Naive thymus-derived CD8-positive, alpha-beta T cell (primary cell): ENCODE results near the gene FBXO46. TPM values are rescaled to one million over a fixed set of nuclear protein-coding genes. Genes with fewer than 3 reads are reported as not detected.

ENCODE experiments used
- ATAC-seq, 2 donors: fragments of 150-1000 bp; cut with Tn5 transposase in 1 of 2; sonication (Bioruptor Pico), chemical (Tn5 transposase) in 1 of 2; 1 replicate in 1 of 2; 2 replicates in 1 of 2; pipeline ENCODE4 v1.10.0; 2021; ENCODE audit warnings: mild to moderate bottlenecking in 2 of 2, moderate library complexity in 2 of 2
- POLR2A ChIA-PET: fragments of 350-600 bp; sonication (Branson Sonifier 250); formaldehyde crosslinking; loops from one replicate; lab custom pipeline; 2021; ENCODE audit warnings: antibody characterized with exemption; lab: Charles Lee
- DNase-seq, 10 donors: peaks; one replicate each; pipeline versions ENCODE4 v3.0.0 to v3.0.0-alpha.2; 2020 to 2022
- H3K27ac Mint-ChIP-seq, 10 donors: one replicate each; pipeline ENCODE4 v1.8.0; 2020 to 2022; ENCODE audit warnings: mild to moderate bottlenecking in 10 of 10, mixed read lengths in 10 of 10, moderate library complexity in 4 of 10, inconsistent platforms in 1 of 10
- H3K27me3 Mint-ChIP-seq, 5 donors: one replicate each; pipeline ENCODE4 v1.8.0; 2021 to 2022; ENCODE audit warnings: mixed read lengths in 5 of 5
- H3K36me3 Mint-ChIP-seq, 3 donors: one replicate each; pipeline ENCODE4 v1.8.0; 2020 to 2022; ENCODE audit warnings: mixed read lengths in 3 of 3, mild to moderate bottlenecking in 2 of 3, inconsistent platforms in 1 of 3
- H3K4me1 Mint-ChIP-seq, 4 donors: one replicate each; pipeline ENCODE4 v1.8.0; 2021 to 2022; ENCODE audit warnings: mixed read lengths in 4 of 4
- H3K4me3 Mint-ChIP-seq, 10 donors: one replicate each; pipeline ENCODE4 v1.8.0; 2020 to 2022; ENCODE audit warnings: mild to moderate bottlenecking in 10 of 10, mixed read lengths in 10 of 10, moderate library complexity in 6 of 10, inconsistent platforms in 1 of 10
- H3K9me3 Mint-ChIP-seq, 9 donors: one replicate each; pipeline ENCODE4 v1.8.0; 2020 to 2022; ENCODE audit warnings: mixed read lengths in 9 of 9, mild to moderate bottlenecking in 3 of 9, inconsistent platforms in 1 of 9, moderate library complexity in 1 of 9
- polyA plus RNA-seq, 3 donors: library from polyadenylated mRNA; unstranded; fragments of 300-500 nt; fragmentation: Illumina TruSeq; gene quantifications; one replicate each; pipeline ENCODE4 v1.2.3, GENCODE V29; 2021
- total RNA-seq, 8 experiments: library from RNA in 2 of 8; stranded (reverse) in 2 of 8; gene quantifications; one replicate each; pipeline ENCODE4 v1.2.3 and lab custom pipeline; 2021 to 2026

FBXO46 gene, protein sequence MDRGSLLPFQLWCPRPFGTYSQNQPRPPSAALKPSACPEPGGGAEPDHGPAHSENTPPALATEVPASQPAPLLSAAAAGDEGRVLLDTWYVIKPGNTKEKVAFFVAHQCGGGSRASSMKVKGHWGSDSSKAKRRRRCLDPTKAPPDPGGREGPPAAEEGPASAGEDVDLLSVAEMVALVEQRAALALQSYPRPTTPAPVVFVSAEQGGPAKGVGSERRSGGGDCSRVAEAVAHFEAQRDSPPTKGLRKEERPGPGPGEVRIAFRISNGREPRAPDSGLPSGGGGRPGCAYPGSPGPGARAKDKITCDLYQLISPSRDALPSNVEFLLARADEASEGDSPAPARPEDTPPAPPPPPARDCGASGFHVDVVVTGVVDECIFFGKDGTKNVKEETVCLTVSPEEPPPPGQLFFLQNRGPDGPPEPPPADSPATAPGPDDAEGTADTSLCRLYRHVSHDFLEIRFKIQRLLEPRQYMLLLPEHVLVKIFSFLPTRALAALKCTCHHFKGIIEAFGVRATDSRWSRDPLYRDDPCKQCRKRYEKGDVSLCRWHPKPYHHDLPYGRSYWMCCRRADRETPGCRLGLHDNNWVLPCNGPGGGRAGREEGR
- total RNA-seq (10 to 100 TPM; 35.3 to 42.3 TPM), polyA plus RNA-seq (10 to 100 TPM; 12.4 to 15.2 (median 12.5) TPM), total RNA-seq (lab: John Stamatoyannopoulos, UW) (17.7 to 31.2 (median 23.1) reads per million in 6 experiments)

DNA sequence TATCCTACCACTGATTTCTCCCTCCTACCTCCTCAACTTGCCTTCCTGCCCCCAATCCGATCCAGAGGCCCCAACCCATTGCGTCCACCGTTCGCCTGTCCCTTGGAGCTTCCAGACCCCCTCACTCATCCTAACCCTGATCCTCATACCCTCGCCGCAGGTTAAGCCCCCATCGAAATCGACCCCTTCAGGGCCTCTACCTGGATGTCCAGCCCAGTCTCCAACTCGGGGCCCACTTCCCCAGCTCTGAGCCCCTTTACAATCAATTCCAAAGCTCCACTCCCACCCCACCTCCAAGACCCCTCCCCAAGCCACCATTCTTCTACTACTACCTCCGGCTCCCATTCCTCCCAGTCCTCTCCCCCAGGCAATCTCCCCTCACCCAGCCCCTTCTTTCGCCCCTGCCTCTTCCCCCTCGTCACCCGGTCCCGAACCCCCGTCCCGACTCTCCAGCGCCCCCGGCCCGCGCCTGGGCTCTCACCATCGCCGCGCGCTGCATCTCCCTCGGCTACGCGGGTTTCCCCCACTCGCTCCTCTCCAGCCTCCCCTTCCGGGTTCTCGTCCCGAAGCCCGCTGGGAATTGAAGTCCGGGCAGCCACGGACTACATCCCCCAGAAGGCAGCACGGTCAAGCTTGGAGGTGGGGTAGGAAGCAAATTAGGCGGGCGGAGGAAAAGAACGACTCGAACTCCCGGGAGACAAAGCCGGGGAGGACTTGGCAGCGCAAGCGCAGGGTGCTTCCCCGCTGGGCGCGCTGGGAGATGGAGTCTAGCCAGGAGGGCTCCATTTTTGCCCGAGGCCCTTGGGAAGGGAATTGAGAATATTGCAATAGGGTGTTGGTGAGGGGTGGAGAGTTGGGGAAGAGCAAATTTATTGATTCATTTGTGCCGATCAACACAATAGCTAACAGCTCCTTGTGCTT, at the start of gene FBXO46:
FBXO46 (minus strand) TSS at position 529 of the 921 bp plus-strand sequence. CDS start 17,401 bp downstream, outside the sequence.
- Mint-ChIP-seq H3K27ac (peak within 1 kb of the TSS; percentile 84 to 96 (median 94)), H3K36me3 (peaks cover 0 to 13% (median 0%) of the 10 kb centered on the region in 3 donors), H3K27me3 (no peaks in the 10 kb centered on the region), H3K4me1 (peaks cover 20 to 46% (median 37%) of the 10 kb centered on the region in 4 donors), H3K4me3 (peak within 1 kb of the TSS; percentile 90 to 99 (median 94)), H3K9me3 (no peaks in the 10 kb centered on the region)
- DNase-seq (peak; percentile 74 to 95 (median 90)), ATAC-seq (peak; percentile 99 to 100)
- POLR2A ChIA-PET = interaction anchor here (0.5 to 3.0 kb wide), 15 partner anchors 10 to 870 kb away, joined by 3 to 51 read pairs (median 4); partner anchors contain the start of genes DMWD, QPCTL, SIX5 and SNRPD2

DNA sequence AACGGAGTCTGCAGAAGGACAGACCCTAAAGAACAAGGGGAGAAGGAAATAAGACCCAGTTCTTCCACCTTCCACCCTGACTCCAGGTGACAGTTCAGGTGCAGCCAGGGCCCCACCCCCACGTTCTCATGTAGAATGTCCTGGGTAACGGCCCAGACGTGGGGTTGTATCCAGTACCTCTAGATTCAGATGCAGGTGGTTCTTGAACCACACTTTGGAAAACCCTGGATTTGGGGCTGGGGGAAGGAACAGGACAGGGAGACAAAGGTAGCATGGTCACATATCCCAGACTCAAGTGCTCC, 49.4 kb upstream of the FBXO46 start:
- ATAC-seq (peak in 1 of 2 donors; percentile 8), DNase-seq (no peak)
- no peak overlapping the region for H3K27ac Mint-ChIP-seq
- peaks cover 0 to 39% (median 7%) of the 10 kb centered on the region in 3 donors for H3K36me3 Mint-ChIP-seq
- H3K27me3 Mint-ChIP-seq = peaks cover 11 to 64% (median 41%) of the 10 kb centered on the region in 5 donors
- H3K4me3 Mint-ChIP-seq = peak overlapping the region in 2 of 10 donors; percentile 85 to 95
- peaks cover 11 to 27% (median 20%) of the 10 kb centered on the region in 4 donors for H3K4me1 Mint-ChIP-seq
- POLR2A ChIA-PET = interaction anchor here (1.8 kb wide), 1 partner anchor 11 kb away, joined by 7 read pairs; no protein-coding TSS in a partner anchor
- H3K9me3 Mint-ChIP-seq = no peaks in the 10 kb centered on the region

DNA sequence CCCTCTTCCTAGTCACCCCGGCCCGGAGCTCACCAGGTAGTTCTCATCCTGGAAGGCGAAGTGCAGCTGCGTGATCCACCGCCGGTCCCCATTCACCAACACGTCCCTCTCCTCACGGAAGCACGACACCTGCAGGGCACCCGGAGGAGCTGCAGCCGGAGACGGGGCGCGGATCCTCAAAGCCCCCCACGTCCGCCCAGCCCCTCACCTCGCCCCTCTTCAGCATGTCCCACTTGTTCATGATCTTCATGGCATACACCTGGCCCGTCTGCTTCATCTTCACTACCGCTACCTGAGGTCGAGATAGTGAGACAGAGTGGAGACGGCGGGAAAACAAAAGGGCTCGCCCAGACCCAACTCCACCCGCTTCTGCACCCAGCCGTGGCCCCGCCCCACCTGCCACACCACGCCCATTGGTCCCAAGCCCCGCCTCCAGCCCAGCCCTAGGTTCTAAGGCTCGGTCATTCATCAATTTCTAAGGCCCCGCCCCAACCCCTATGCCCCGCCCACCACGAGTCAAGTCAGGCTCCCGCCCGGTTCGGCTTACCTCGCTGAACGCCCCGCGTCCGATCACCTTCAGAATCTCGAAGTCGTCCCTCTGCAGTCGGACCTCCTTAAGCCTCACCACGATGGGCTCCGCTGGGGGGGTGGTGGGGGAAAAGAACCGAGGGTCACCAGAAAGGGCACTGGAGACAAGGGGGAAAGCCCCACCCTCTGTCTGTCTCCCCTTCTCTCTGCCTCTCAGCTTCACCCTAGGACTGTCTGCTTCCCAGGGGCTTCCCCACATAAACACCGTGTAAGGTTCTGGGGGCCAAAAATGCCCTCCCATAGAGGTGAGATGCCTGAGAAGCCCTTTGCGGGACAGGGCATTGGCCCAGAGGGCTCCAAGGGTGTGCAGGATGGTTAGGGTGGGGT, 48.8 kb upstream of the FBXO46 start:
- H3K4me1 Mint-ChIP-seq = peaks cover 11 to 27% (median 20%) of the 10 kb centered on the region in 4 donors
- peaks cover 0 to 41% (median 7%) of the 10 kb centered on the region in 3 donors for H3K36me3 Mint-ChIP-seq
- POLR2A ChIA-PET = interaction anchor here (1.1 to 1.8 kb wide), 2 partner anchors 10 to 12 kb away, joined by 7 to 13 read pairs; partner anchors contain the start of gene SIX5
- H3K27me3 Mint-ChIP-seq = peaks cover 11 to 62% (median 41%) of the 10 kb centered on the region in 5 donors
- H3K27ac Mint-ChIP-seq = peak overlapping the region in 4 of 10 donors; percentile 0 to 60 (median 22)
- DNase-seq = peak; percentile 49 to 81 (median 62)
- peak; percentile 77 to 88 for ATAC-seq
- H3K4me3 Mint-ChIP-seq = peak overlapping the region; percentile 63 to 95 (median 83)
- no peaks in the 10 kb centered on the region for H3K9me3 Mint-ChIP-seq

DNA sequence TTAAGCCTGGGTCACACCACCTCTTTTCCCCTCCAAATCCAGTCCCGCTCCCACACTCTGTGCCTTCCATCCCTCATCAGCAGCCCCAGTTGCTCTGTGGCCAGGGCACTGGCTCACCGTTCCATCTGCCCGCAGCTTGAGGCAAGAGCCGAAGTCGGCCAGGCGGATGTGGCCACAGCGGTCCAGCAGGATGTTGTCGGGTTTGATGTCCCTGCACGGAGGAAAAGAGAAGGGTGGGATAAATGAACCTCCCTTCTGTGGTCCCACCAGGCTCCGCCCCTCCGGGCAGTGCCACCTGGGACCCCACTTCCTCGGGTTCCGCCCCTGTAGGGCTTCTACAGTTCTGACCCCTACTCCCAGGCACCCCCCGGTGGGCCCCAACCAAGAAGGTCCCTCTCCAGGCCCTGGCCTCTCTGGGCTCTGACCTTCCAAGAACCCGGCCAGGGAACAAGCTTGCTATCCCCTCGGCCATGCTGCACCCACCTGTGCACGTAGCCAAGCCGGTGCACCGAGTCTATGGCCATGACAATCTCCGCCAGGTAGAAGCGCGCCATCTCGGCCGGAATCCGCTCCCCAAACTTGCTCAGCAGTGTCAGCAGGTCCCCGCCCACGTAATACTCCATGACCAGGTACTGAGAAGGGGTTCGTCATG, 47.4 kb upstream of the FBXO46 start:
- no peak for DNase-seq
- Mint-ChIP-seq H3K4me3 (peak overlapping the region in 7 of 10 donors; percentile 28 to 95 (median 67)), H3K36me3 (peaks cover 0 to 33% (median 7%) of the 10 kb centered on the region in 3 donors), H3K27ac (no peak overlapping the region), H3K9me3 (no peaks in the 10 kb centered on the region), H3K4me1 (peaks cover 9 to 27% (median 22%) of the 10 kb centered on the region in 4 donors), H3K27me3 (peaks cover 11 to 50% (median 34%) of the 10 kb centered on the region in 5 donors)
- POLR2A ChIA-PET = interaction anchor here (0.8 to 1.8 kb wide), 2 partner anchors 10 to 13 kb away, joined by 3 to 7 read pairs; no protein-coding TSS in a partner anchor
- ATAC-seq = no peak

DNA sequence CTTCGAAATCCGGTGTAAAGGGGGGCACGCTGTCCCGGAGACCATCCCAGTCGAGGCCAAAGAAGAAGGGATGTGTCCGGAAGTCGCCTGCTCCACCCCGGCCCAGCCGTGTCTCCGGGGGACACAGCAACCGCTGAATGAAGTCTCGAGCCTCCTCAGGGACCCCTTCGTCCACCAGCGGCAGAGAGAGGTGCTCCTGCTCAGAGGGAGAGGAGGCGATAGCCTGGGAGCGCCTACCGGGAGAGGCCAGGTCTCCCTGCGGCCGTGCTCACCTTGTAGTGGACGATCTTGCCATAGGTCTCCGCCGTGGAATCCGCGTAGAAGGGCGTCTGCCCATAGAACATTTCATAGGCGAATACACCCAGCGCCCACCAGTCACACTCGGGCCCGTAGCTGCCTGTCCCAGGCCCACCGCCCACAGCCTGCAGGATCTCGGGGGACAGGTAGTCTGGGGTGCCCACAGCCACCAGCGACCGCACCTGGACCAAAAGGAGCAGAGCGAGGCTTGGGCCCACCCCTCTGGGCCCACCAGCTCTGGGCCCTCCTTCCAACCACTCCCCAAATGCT, 46.8 kb upstream of the FBXO46 start:
- no peak overlapping the region for H3K4me3 Mint-ChIP-seq
- H3K9me3 Mint-ChIP-seq = no peaks in the 10 kb centered on the region
- no peak for ATAC-seq
- peaks cover 9 to 29% (median 22%) of the 10 kb centered on the region in 4 donors for H3K4me1 Mint-ChIP-seq
- no peak overlapping the region for H3K27ac Mint-ChIP-seq
- POLR2A ChIA-PET = interaction anchor here (0.8 kb wide), 1 partner anchor 11 kb away, joined by 3 read pairs; no protein-coding TSS in a partner anchor
- DNase-seq = no peak
- peaks cover 0 to 33% (median 7%) of the 10 kb centered on the region in 3 donors for H3K36me3 Mint-ChIP-seq
- H3K27me3 Mint-ChIP-seq = peaks cover 11 to 50% (median 34%) of the 10 kb centered on the region in 5 donors

DNA sequence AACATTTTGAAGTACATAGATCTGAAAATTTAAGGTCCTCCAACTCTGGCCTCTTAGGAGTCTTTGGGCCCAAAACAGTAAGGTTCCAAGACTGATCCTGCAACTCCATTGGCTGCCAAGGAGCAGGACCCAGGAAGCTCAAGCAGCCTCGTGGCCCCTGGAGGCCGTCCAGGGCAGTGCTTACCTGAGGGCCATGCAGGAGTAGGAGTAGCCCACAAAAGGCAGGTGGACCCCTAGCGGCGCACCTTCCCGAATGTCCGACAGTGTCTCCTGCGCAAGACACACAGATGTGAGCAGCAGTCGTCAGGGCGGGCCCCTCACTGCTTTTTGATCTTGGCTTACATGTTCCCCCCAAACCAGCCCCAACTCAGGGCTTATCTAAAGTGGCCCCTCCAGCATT, 44.1 kb upstream of the FBXO46 start:
- Mint-ChIP-seq H3K27me3 (peaks cover 6 to 33% (median 20%) of the 10 kb centered on the region in 5 donors), H3K9me3 (no peaks in the 10 kb centered on the region), H3K4me1 (peaks cover 16 to 37% (median 24%) of the 10 kb centered on the region in 4 donors), H3K36me3 (peaks cover 0 to 33% (median 7%) of the 10 kb centered on the region in 3 donors), H3K4me3 (no peak overlapping the region), H3K27ac (no peak overlapping the region)
- DNase-seq (no peak), ATAC-seq (no peak)
- POLR2A ChIA-PET = no interaction called here

DNA sequence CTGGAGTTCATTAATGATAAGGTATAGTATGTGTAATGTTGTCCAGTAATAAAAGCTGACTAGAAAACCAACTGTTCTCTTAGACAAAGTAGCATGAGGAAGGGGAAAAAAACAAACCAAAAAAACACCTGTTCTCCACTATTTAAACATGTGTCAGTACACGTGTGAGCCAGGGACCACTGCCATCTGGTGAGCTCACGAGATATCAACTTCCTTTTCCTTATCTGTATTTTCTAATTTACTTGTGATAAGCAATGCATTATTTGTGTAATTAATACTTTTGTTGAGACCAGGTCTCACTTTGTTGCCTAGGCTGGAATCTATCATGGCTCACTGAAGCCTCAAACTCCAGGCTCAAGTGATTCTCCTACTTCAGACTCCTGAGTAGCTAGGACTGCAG, 42.7 kb upstream of the FBXO46 start:
- Mint-ChIP-seq H3K4me1 (peaks cover 7 to 35% (median 11%) of the 10 kb centered on the region in 4 donors), H3K9me3 (no peaks in the 10 kb centered on the region), H3K27ac (no peak overlapping the region), H3K36me3 (peaks cover 0 to 22% (median 7%) of the 10 kb centered on the region in 3 donors), H3K27me3 (peaks cover 0 to 20% (median 7%) of the 10 kb centered on the region in 5 donors), H3K4me3 (peak overlapping the region in 1 of 10 donors; percentile 10)
- ATAC-seq = no peak
- POLR2A ChIA-PET = interaction anchor here (0.5 to 1.6 kb wide), 5 partner anchors 19 to 1050 kb away, joined by 3 to 7 read pairs (median 4); no protein-coding TSS in a partner anchor
- no peak for DNase-seq

DNA sequence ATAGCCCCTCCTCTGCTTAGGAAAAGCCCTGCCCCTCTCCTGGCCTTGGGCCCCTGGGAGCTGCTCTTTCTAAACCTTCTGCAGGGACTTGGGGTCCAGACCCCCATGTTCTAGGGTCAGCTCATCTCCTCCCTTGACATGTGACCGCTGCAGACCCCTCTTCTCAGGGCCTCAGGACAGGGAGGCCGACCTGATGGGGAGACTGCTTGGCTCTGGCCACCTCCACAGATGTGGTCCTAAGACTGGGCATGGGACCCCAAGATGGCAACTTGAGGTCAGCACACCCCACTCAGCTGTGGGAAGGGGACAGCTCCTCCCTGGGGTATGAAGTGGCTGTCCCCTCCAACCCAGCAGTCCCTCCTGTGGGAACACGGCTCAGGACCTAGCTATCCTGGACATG, 42.2 kb upstream of the FBXO46 start:
- peaks cover 0 to 19% (median 7%) of the 10 kb centered on the region in 3 donors for H3K36me3 Mint-ChIP-seq
- ATAC-seq = no peak
- no peak overlapping the region for H3K4me3 Mint-ChIP-seq
- peak overlapping the region in 1 of 10 donors; percentile 32 for H3K27ac Mint-ChIP-seq
- H3K27me3 Mint-ChIP-seq = peaks cover 0 to 19% (median 6%) of the 10 kb centered on the region in 5 donors
- DNase-seq = no peak
- H3K4me1 Mint-ChIP-seq = peaks cover 7 to 33% (median 11%) of the 10 kb centered on the region in 4 donors
- no peaks in the 10 kb centered on the region for H3K9me3 Mint-ChIP-seq
- POLR2A ChIA-PET = interaction anchor here (0.6 to 1.6 kb wide), 2 partner anchors 27 to 1051 kb away, joined by 4 to 7 read pairs; no protein-coding TSS in a partner anchor

DNA sequence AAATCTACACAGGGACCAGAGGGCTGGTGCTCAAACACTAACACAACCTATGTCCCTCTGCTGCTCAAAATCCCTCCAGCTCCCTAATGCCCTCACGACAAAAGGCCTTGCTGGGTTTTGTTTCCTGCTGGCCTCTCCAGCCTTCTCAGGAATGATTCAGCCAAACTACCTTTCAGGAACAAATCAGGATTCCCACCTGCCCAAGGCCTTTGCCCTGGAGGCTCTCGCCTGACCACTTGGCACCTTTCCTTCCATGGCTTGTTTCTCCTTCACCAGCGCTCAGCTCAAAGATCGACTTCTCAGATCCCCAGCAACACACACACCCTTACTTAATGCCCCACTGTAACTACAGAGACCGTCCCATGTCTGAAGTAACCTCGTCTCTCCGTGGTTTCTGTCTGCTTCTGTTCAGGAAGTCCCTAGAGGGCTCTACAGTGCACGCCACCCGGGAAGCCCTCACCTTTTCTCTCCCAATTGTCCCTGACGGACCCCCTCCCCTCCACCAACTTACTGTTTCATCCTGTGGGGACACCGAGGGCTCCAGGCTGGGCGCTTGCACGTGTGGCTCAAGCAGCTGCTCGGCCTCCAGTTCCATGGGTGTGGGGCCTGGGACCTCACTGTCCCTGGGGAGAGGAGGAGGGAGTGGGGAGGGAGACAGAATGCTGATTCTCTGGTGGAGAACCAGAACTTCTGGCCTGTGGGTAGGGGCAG, 41.6 kb upstream of the FBXO46 start:
- no peaks in the 10 kb centered on the region for H3K9me3 Mint-ChIP-seq
- peaks cover 7 to 33% (median 12%) of the 10 kb centered on the region in 4 donors for H3K4me1 Mint-ChIP-seq
- peaks cover 0 to 12% (median 6%) of the 10 kb centered on the region in 3 donors for H3K36me3 Mint-ChIP-seq
- peak overlapping the region in 3 of 10 donors; percentile 50 to 61 (median 50) for H3K4me3 Mint-ChIP-seq
- peaks cover 0 to 16% (median 6%) of the 10 kb centered on the region in 5 donors for H3K27me3 Mint-ChIP-seq
- H3K27ac Mint-ChIP-seq = peak overlapping the region in 4 of 10 donors; percentile 1 to 69 (median 18)
- DNase-seq = no peak
- POLR2A ChIA-PET = interaction anchor here (0.5 to 1.6 kb wide), 3 partner anchors 27 to 531 kb away, joined by 4 to 7 read pairs (median 6); no protein-coding TSS in a partner anchor
- no peak for ATAC-seq
